ENCODE measurements around the gene PIWIL1.

Gene PIWIL1

DNA sequence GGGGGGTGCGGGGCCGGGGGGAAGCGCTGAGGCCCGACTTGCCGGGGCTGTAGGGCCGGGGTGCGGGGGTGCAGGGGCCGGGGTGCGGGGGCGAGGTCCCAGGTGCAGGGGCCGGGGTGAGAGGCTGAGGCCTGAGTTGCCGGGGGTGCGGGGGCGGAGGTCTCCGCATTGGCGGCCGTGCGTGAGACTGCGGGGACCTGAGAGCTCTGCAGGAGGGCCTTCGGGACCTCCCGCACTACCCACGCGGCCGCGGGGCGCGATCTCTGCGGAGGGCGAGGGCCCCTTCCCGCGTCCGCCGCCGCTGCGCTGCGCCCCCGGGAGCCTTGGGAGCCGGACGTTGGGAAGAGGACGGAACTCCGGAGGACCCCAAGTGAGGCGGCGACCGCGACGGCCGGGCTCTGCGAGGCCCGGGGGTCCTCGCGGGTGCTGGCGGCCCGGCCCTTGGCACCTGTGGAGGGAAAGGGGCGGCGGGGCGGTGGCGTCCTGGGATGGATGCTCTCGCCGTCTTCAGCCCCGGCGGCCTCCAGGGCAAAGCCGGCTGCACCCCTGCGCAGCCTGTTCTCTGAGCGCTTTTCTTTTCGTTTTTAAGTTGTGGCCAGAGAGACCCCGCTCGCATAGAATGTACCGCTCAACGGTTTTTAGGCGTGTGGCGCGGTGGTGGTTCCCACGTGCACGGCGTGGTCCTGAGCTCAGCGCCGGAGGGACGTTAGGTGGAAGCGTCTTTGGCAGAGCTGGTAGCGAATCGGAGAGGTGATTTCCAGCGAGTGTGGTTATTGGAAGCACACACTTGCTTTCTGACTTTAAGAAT, 1.3 kb downstream of the PIWIL1 start:
- no peak for DNase-seq

DNA sequence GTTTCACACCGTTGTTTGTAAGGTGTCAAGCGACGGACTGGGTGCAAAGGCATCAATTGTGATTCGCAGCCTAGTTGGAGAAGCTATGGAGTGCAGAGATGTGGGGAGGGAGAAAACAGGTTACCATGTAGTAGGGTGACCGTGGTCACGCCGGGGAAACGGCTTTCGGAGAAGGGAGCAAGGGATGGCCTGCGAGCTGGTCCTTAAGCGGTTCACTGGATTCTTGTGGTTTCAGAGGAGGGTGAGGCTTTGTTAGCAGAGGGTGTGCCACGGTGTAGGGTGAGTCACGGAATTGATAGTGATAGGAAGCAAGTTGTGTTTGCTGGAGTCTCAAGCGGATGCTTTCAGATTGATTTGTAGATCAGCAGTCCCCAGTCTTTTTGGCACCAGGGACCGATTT, 2.3 kb downstream of the PIWIL1 start:
- DNase-seq = no peak

DNA sequence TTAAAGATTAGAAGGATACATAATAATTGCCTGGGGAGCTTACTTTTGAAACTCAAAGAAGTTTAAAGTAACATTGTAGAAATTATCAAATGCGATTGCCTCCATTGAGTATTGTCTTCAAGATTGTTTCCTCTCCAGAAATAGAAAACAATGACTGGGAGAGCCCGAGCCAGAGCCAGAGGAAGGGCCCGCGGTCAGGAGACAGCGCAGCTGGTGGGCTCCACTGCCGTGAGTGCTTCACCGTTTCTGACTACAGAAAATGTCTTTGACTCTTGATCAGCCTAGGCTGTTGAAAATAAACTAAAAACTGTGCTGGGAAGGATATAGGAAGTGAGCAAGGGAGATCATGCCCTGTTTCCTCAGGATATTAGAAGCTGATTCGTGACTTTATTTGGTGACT, 4.8 kb downstream of the PIWIL1 start:
- no peak for DNase-seq

DNA sequence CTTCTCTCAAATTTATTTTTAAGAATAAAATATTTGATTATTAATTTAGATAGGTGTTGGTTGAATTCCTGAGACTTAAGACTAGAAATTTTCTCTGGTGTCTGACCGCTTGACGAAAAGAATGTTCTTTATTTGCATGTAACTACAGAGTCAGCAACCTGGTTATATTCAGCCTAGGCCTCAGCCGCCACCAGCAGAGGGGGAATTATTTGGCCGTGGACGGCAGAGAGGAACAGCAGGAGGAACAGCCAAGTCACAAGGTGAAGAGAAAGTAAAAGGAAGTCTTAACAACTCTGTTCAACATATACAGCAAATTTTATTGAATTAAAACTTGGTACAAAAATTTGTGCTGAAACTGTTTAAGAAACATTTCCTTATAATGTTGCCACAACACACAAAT, 5.2 kb downstream of the PIWIL1 start:
- no peak for DNase-seq

DNA sequence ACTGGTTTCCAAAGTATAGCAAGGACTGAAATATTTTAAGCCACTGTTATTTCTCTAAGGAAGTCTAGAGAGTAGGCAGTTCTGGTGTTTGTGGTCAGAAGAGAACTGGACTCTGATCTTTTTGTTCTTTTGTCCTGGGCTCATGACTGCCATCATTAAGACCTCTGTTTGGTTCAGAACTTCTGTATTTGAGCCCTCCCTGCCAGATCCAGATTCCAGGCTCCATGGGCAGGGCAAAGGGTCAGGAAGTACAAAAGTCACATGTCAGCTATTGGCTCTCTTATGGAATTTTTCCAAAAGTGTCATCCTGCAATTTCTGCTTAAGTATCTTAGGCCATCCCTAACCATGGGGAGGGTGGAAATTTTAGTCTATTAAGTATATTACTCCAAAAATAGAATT, 6.8 kb downstream of the PIWIL1 start:
- no peak for DNase-seq

DNA sequence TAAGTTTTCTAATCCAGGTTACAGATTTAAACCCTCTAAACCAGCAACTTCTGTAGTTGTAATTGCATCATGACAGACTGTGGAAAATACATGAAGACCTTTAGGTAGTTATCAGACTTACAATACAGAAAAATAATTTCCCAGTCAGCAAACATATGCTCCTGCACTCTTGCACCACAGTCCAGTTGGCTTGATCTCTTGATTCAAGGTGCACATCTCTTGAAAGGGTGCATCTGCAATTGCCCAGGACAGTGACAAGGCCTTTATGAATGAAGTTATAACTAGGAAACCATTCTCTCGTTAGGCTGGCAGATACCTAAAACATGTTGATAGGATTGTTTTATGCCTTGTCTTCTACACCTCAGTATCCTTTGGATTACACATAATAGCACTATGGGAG, 7.6 kb downstream of the PIWIL1 start:
- DNase-seq = no peak

DNA sequence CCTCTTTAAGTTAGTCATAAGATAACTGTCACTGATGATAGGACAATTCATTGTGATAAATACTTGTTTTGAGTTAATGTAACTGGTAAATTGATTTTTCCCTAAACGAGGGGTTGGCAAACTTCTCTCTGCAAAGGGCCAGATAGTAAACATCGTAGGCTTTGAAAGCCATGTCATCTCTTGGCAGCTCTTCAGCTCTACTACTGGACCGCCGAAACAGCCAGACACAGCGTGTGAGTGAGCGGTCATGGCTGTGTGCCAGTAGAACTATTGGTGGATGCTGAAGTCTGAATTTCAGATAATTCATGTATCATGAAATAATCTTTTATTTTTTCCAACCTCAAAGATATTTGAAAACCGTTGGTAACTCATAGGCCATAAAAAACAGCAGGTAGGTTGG, 9.9 kb downstream of the PIWIL1 start:
- no peak for DNase-seq

DNA sequence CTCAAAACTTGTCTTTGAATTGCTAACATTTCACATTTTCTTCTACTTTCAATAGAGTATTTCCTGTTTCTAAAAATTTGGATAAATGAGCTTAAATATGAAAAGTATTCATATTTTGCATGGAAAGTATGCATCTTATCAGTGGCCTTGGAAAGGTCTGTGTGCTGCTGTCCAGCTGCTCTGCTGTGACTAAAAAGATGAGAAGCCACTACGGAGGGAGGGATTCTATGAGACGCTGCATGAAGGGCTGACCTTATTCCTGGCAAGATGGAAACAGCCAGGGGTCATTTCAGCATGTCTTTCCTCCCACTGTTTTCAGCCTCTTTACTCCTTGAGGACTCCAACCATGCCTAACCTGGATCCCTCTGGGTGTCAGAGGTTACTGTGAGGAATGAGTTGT, 13.0 kb downstream of the PIWIL1 start:
- DNase-seq = no peak

DNA sequence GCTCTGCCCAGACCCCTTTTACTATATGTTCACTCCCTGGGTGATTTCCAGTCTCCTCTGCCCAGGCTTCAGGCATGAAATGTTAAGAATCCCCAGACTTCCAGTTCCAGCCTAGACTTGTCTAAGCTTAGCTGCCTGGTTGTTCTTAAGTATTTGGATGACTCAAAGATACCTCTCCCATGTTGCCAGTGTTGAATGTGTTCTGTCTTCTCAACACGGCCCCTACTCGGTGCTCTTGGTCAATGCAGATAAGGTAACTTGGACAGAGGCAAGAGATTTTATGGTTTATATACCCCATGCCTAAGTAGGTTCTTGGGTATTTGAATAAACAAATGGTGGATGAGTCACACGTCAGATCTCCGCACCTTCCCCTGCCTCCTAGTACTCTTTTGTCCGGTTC, 13.6 kb downstream of the PIWIL1 start:
- DNase-seq = no peak

DNA sequence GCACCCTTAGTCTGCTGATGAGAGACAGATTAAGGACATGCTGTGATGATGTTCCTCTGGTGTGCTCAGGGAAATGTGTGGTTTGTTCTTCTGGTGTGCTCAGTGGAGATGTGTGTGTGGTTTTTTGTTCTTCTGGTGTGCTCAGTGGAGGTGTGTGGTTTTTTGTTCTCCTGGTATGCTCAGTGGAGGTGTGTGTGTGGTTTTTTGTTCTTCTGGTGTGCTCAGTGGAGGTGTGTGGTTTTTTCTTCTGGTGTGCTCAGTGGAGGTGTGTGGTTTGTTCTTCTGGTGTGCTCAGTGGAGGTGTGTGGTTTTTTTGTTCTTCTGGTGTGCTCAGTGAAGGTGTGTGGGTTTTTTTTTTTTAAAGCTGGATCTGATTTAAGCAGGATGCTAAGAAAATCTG, 15.4 kb downstream of the PIWIL1 start:
- no peak for DNase-seq

DNA sequence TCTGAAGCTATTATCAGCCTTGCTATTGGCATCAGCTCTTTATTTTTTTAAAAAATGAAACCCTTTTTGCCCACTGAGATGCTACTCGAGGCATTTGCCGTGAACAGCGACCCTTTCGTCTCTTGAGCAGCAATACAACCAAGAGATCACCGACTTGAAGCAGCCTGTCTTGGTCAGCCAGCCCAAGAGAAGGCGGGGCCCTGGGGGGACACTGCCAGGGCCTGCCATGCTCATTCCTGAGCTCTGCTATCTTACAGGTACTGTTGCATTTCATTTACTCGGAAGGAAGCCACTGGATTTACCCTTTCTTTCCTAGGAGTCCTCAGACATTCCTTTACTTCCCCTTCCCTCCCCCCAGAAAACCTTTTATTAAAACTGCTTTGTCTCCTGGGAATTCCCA, 16.7 kb downstream of the PIWIL1 start:
- DNase-seq = no peak

DNA sequence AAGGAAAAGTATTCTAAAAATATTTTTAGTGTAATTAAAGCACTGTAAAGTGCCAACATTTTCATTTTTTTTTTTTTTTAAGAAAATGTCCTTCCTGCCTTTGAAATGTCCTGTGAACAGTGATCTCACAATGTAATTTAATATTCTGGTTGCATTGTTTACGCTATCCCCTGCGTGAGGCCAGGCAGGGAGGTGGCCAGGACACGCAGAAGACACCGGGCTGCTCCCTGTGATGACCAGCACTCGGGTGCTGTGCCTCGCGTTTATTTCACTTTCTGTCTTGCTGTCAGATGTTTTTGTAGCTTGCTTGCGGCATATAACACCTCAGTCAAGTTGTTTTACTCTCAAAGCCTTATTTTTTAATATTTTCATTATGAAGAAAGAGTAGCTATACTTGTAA, 18.5 kb downstream of the PIWIL1 start:
- DNase-seq = no peak

DNA sequence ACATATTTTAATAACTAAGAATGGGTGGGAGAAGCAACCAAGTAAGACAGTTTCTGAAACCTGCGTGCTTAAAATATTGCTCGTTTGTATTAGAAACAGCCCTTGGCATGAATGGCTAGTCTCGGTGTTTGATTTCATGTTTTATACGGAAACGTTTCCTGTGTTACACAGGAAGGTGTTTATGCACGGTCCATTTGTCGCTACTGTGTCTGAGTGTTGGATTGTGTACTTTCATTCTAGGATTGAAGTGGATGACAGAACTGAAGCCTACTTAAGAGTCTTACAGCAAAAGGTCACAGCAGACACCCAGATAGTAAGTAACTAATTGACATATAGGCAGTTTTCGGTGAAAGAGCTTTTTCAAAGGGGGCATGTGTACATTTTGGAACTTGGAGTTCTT, 19.6 kb downstream of the PIWIL1 start:
- DNase-seq = no peak

DNA sequence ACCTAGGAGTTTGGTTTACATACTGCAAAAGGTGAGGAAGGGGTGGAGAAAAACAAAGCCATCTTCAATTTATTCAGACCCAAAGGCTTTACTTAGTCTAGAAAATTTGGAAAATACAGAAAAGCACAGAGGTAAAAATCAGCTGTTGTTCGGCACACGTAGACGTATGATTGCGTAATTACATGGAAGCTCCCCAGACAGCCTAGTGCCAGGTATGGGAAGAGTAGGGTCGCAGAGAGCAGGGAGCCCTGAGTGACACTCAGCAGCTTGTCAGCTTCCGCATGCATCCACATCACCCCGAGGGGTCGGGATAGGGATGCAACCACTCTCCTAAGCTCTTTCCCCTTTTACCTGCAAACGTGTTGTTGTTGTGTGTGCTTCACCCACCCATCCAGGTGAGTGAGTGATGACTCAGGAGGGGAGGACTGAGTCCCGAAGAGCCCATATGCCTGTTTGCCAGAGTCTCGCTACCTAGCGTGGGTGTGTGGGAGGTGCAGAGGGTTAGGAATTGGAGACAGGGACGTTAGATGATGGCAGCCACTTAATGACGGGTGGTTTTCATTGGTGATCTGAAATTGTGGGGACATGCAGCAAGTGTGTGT, 20.1 kb downstream of the PIWIL1 start:
- DNase-seq = no peak

DNA sequence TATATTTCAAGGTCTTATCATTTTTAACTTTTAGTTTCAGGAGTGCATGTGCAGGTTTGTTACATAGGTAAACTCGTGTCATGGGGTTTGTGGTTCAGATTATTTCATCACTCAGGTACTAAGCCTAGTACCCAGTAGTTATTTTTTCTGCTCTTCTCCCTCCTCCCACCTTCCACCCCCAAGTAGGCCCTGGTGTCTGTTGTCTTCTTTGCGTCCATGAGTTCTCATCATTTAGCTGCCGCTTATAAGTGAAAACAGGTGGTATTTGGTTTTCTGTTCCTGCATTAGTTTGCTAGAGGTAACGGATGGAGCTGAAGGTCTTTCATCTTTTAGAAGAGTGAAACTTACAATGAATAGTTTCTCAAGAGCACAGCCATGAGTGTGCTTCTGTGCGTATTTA, 24.4 kb downstream of the PIWIL1 start:
- no peak for DNase-seq

DNA sequence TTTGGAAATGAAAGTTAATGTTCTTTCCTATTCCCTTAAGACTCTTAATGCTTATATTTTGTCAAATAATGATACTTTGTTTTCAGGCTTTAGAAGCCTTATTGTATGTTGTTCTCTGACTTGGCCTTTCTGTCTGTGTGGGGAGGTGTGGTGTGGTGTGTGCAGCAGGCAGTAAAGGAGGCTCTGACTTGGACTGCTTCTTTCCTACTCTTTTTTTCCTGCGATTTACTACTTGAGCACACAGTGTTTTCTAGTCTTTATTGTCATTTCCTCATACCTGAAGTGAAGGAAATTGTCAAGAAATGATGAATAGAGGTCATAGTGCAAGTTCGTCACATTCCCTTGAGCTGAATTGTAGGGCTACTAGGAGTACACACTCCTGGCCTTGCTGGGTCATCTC, 26.9 kb downstream of the PIWIL1 start:
- no peak for DNase-seq

DNA sequence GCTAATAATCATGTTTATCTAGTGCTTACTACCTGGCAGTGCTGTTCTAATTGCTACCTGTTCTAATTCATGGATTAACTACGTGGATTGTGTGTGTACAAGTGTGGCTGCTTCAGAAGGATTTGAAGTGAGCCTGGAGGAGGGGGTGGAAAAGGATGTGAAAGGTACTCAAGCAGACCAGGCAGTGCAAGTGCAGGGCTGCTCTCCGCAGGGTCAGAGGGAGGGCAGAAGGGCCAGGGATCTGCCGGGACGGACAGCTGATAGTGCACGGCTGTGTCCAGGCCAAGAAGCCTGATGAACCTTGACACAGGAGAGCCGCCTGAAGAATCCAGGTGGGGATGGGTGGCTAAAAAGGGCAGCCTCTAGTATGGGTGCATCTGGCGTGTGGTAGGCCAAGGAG, 28.5 kb downstream of the PIWIL1 start:
- DNase-seq = no peak

DNA sequence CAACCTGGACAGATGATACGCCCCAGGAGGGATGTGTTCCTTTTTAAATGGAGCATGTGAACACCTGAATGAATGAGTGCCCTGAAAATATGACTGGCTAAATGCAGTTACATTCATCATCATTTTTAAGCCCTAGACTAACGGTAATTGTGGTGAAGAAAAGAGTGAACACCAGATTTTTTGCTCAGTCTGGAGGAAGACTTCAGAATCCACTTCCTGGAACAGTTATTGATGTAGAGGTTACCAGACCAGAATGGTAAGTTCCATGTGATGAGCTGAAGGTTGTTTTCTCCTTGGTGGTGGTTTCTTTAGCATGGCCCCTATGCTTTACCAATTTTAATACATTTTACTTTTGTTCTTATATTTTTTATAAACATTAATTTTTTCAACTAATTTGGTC, 29.3 kb downstream of the PIWIL1 start:
- no peak for DNase-seq

DNA sequence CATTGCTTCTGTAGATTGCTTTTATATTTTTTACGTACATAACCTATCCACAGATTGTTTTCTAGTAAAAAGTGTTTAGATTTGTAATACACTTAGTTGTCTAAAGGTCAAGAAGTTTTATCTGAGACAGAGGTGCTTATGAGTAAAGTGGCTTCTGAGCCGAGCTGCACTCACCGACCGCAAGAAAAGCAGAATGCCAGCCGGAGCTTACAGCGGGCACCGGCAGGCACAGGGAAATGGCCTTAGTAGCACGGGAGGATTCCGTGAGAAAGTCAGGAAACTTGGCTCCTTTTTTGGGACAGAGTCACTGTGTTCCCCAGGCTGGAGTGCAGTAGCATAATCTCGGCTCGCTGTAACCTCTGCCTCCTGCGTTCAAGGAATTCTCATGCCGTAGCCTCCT, 29.8 kb downstream of the PIWIL1 start:
- no peak for DNase-seq

DNA sequence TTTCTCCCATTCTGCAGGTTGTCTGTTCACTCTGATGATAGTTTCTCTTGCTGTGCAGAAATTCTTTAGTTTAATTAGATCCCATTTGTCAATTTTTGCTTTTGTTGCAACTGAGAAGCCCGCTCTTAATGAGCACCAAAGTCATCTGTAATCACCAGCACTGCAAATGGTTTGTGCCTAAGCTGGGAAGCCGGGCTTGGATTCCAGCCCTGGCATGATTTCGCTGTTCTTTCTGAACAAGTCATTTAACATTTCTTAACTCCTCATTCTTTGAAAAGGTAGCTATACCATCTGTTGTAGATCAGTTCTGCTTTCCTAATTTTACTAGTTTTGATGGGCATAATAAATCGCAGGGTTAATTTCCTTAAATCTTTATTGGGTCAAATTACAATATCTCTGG, 32.1 kb downstream of the PIWIL1 start:
- DNase-seq = no peak

DNA sequence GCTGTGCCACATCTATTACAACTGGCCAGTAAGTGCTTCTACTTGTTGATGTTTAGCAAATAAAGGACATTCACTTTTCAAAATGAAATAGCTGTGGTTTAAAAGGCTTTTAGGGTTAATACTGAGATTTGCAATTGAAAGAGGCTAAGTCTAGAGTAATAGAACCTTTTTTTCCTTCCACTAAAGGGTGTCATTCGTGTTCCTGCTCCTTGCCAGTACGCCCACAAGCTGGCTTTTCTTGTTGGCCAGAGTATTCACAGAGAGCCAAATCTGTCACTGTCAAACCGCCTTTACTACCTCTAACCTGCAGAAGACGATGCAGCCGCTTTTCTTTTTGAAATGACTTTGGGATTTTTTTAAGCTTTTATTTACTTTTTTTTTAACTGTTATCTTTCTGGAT, 33.6 kb downstream of the PIWIL1 start:
- no peak for DNase-seq

DNA sequence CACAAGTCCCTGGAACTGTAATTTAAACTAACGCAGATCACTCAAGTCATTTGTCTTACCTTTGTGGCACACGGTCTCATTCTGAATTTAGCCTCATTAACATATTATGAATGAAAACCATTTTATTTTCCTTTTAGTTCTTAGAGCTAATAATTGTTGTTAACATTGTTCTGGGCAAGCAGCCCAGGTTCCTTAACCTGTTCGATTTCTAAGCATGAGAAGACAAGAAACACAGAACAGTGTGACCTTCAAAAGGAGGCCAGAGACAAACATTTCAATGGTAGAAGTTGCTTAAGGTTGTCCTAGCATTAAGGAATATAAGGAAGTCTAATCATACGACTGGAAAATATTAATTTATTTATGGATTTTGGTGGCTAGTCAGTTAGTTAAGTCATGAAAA, 35.2 kb downstream of the PIWIL1 start:
- DNase-seq = no peak

DNA sequence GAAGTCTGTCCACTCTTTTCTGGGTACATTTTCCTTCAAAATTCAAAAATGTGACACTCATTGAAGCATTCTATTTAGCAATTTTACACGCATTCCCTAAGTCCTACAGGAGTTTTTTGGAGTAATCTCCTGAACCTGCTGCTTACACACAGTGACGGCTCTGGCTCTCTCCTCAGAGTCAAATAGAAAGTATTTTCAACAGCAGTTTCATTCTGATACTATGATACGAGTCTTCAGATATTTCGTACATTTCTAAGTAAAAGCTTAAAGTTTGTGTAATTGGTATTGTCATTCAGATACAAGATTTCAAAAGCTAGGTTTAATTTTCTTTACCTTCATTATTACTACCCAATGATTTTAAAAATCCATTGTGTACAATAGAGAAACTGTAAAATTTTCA, 36.4 kb downstream of the PIWIL1 start:
- DNase-seq = no peak

DNA sequence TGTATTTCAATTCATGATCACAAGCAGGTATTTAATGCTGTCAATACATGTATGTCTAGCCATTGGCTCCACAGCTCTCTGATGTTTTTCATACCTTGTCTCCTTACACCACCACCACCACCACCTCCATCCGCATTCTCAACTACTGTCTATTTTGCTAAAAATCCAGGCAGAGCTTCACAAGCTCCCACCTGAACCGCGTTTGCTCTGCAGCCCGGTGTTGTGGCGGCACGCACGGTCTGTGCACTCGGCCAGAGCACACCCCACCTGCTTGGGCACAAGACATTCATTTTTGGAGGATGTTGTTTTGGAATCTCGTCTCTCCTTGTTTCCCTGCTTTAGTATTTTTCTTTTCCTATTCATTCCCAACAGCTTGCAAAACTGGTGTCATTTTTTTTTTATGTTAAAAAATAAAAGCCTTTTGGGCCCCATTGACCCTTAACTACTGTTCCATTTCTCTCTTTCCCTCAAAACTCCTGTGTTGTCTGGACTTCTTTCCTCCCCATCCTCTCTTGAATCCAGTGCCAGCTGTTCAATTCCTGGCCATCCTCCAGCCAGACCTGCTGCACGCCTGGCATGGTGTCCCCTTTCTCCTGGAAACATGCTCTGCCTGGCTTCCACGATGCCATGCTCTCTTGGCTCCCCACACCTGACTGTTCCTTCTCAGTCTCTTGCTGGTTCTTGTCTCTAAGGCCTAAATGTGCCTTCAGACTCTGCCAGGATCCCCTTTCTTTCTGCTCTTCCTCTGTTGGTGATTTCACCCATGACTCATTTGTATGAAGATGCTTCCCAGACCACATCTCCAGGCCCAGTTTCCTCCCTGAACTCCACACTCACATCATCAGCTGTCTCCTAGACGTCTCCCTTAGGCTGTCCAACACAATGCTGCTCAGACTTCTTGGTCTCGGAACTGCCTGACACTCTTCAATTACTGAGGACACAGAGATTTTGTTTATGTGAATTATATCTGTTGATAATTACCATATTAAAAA, 37.9 kb downstream of the PIWIL1 start:
- no peak for DNase-seq

Measured in activated CD4-positive, CD25-positive, alpha-beta regulatory T cell treated with anti-CD3 and anti-CD28 coated beads, Interleukin-2, amount 50 U/mL, for 72 hours (primary cell).